Hematopoietic multipotent progenitor cell (in vitro differentiated cells): ENCODE results near the gene P2RX6. TPM values are rescaled to one million over a fixed set of nuclear protein-coding genes. Genes with fewer than 3 reads are reported as not detected.
"Not testable (repeated sequence)": the region's sequence is repeated elsewhere in the genome, so short reads cannot be mapped to it uniquely, and the experiment has no call there.

Experiments used
- DNase-seq, 3 donors: peaks; one replicate each; pipeline ENCODE4 v3.0.0-alpha.2; 2011 to 2015; ENCODE audit warnings: low read depth in 2 of 3, low spot score in 2 of 3
- total RNA-seq: library from RNA; depleted of rRNA; stranded (reverse); fragments of >200 nt; gene quantifications from one replicate; pipeline ENCODE4 v1.2.3, GENCODE V29; 2012

Gene P2RX6
- total RNA-seq, 1 donor, result 0.54 TPM

GRCh38 chr22:21048965-21049364, 34.0 kb downstream of the P2RX6 start:
- DNase-seq, result not testable (repeated sequence)

- no peak for DNase-seq
Measured at GRCh38 chr22:21051145-21051830, 36.3 kb downstream of the P2RX6 start.

GRCh38 chr22:21051831-21052400, 37.0 kb downstream of the P2RX6 start:
- no peak for DNase-seq

- DNase-seq, result no peak
Measured at GRCh38 chr22:21052715-21053459, 37.9 kb downstream of the P2RX6 start.

GRCh38 chr22:21054046-21054713, 39.2 kb downstream of the P2RX6 start:
- no peak for DNase-seq

GRCh38 chr22:21054714-21055563, 40.0 kb downstream of the P2RX6 start:
- DNase-seq, result no peak

- DNase-seq, result no peak
Measured at GRCh38 chr22:21055564-21055834, 40.5 kb downstream of the P2RX6 start.

- DNase-seq, result peak in 2 of 3 donors; percentile 30 to 32
Measured at GRCh38 chr22:21055880-21056319, 40.9 kb downstream of the P2RX6 start.

GRCh38 chr22:21060363-21060762, 45.4 kb downstream of the P2RX6 start:
- DNase-seq, result not testable (repeated sequence)

- not testable (repeated sequence) for DNase-seq
Measured at GRCh38 chr22:21061660-21062321, 46.8 kb downstream of the P2RX6 start.

GRCh38 chr22:21064425-21064824, 49.5 kb downstream of the P2RX6 start:
- DNase-seq, result not testable (repeated sequence)

- no peak for DNase-seq
Measured at GRCh38 chr22:21064917-21065864, 50.2 kb downstream of the P2RX6 start.

- no peak for DNase-seq
Measured at GRCh38 chr22:21067075-21067900, 52.3 kb downstream of the P2RX6 start.

GRCh38 chr22:21067901-21068680, 53.1 kb downstream of the P2RX6 start:
- no peak for DNase-seq

- no peak for DNase-seq
Measured at GRCh38 chr22:21068681-21069276, 53.8 kb downstream of the P2RX6 start.

GRCh38 chr22:21069375-21069774, 54.4 kb downstream of the P2RX6 start:
- DNase-seq, result no peak
